Cardiac muscle cell (in vitro differentiated cells and primary cell): ENCODE data around the gene SBF1. TPM values are rescaled to one million over a fixed set of nuclear protein-coding genes. Genes with fewer than 3 reads are reported as not detected.

Source experiments
- DNase-seq, 2 donors: peaks; one replicate each; pipeline versions ENCODE4 v3.0.0 to v3.0.0-alpha.2; 2010 to 2017; ENCODE audit warnings: low read depth in 1 of 2, low spot score in 1 of 2
- H3K27ac ChIP-seq: fragments of 200-600 bp; sonication (generic); 2 replicates; pipeline ENCODE4 v1.5.1; 2016
- H3K27me3 ChIP-seq: fragments of 200-600 bp; sonication (generic); 2 replicates; pipeline ENCODE4 v1.6.0; 2016; ENCODE audit warnings: control low read depth
- H3K36me3 ChIP-seq: fragments of 200-600 bp; sonication (generic); 2 replicates; pipeline ENCODE4 v1.5.1; 2016; ENCODE audit warnings: control low read depth
- H3K4me1 ChIP-seq: fragments of 200-600 bp; sonication (generic); 2 replicates; pipeline ENCODE4 v1.8.1; 2017; ENCODE audit warnings: low read depth, mild to moderate bottlenecking, mixed run types
- H3K4me3 ChIP-seq: fragments of 200-600 bp; sonication (generic); 2 replicates; pipeline ENCODE4 v1.5.1; 2016; ENCODE audit warnings: mild to moderate bottlenecking
- H3K9me3 ChIP-seq: fragments of 200-600 bp; sonication (generic); 2 replicates; pipeline ENCODE4 v1.5.1; 2017; ENCODE audit warnings: low read depth, mild to moderate bottlenecking, control low read depth
- polyA plus RNA-seq: library from polyadenylated mRNA; unstranded; fragments of >200 nt; fragmentation: Nextera tagmentation; extraction: Ambion mirVana; gene quantifications from 2 replicates; pipeline ENCODE4 v1.2.1, GENCODE V29; 2016
- total RNA-seq: library from RNA; depleted of rRNA; stranded (reverse); fragments of >200 nt; gene quantifications from 2 replicates; pipeline ENCODE4 v1.2.3, GENCODE V29; 2016
- TF ChIP-seq, protein P1 (sequence below): IDR thresholded peaks from 2 replicates; pipeline ENCODE4 v1.5.1; 2012; ENCODE audit warnings: low read depth, mild to moderate bottlenecking, low read length

The SBF1 gene
- total and polyA plus RNA-seq, 2 experiments from 2014 or later = 39.1 to 111 TPM

DNA sequence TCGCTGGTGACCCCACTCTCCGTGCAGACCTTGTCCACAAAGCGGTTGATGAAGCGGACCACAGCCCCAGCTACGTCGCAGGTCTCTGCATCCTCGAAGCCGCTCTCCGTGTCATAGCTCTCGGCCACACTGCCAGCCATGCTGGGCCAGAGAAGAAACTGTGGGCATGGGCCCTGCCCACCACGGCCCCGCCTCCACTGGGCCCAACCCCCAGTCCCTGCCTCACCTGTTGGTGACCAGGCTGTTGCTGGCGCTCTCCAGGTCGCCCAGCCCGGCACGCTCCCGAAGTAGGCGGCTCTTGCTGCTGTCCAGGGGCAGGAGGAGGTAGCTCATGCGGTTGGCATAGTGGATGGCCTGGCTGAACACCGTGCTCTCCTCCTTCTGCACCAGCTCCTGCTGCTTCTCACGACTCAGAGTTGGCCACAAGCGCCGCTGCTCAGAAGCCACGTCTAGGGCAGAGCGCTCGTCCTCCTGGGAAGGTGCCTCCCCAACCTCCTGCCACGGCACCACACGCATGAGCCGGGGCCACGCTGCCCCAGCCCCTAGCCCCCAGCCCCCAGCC lies 12.8 kb downstream of the SBF1 start:
- Histone ChIP-seq H3K9me3 (no peaks in the 10 kb centered on the region), H3K36me3 (peaks cover 56% of the 10 kb centered on the region), H3K4me1 (no peaks in the 10 kb centered on the region), H3K27me3 (no peaks in the 10 kb centered on the region), H3K4me3 (no peak overlapping the region), H3K27ac (no peak overlapping the region)
- DNase-seq = no peak
- TF ChIP-seq, protein P1, sequence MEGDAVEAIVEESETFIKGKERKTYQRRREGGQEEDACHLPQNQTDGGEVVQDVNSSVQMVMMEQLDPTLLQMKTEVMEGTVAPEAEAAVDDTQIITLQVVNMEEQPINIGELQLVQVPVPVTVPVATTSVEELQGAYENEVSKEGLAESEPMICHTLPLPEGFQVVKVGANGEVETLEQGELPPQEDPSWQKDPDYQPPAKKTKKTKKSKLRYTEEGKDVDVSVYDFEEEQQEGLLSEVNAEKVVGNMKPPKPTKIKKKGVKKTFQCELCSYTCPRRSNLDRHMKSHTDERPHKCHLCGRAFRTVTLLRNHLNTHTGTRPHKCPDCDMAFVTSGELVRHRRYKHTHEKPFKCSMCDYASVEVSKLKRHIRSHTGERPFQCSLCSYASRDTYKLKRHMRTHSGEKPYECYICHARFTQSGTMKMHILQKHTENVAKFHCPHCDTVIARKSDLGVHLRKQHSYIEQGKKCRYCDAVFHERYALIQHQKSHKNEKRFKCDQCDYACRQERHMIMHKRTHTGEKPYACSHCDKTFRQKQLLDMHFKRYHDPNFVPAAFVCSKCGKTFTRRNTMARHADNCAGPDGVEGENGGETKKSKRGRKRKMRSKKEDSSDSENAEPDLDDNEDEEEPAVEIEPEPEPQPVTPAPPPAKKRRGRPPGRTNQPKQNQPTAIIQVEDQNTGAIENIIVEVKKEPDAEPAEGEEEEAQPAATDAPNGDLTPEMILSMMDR = no peak

DNA sequence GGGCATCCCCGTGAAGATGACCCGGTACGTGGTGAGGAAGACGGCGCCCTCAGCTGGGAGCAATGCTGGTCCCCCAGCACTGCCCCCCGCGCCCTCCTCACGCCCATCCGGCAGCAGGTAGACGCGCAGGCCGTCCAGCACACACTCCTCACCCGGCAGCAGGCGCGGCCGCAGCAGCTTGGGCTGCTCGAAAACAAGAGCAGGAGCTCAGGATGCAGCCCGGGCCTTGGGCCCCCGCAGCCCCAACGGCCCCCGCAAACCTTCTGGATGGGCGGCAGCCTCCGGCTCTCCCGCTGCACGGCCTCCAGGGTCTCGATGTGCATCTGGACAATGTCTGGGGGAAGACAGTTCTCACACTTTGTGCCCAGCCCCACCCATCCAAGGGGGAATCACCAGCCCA lies 13.3 kb downstream of the SBF1 start:
- H3K27me3 ChIP-seq = no peaks in the 10 kb centered on the region
- DNase-seq = no peak
- H3K9me3 ChIP-seq = no peaks in the 10 kb centered on the region
- H3K4me3 ChIP-seq = no peak overlapping the region
- H3K4me1 ChIP-seq = no peaks in the 10 kb centered on the region
- H3K36me3 ChIP-seq = peaks cover 52% of the 10 kb centered on the region
- no peak overlapping the region for H3K27ac ChIP-seq
- TF ChIP-seq, protein P1 = no peak

DNA sequence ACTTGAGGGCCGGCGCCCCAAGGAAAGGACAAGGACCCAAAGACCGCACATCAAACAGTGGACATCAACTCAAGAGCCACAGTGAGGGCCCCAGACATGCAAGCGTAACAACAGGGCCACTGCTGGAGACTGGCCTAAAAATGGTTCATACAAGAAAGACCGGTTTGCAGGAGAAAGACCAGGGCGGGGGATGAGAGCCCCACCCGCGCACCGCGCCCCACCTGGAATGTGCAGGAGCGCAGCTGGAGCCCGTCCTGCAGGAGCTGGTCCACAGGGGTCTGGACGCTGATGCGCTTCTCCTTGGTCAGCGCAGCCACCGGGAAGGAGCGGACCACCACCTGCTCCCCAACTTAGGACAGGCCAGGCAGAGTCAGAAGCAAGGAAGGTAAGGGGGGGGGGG lies 13.9 kb downstream of the SBF1 start:
- Histone ChIP-seq H3K4me1 (no peaks in the 10 kb centered on the region), H3K27ac (no peak overlapping the region), H3K4me3 (no peak overlapping the region), H3K9me3 (no peaks in the 10 kb centered on the region), H3K27me3 (no peaks in the 10 kb centered on the region), H3K36me3 (peaks cover 48% of the 10 kb centered on the region)
- TF ChIP-seq, protein P1 = no peak
- DNase-seq = no peak

DNA sequence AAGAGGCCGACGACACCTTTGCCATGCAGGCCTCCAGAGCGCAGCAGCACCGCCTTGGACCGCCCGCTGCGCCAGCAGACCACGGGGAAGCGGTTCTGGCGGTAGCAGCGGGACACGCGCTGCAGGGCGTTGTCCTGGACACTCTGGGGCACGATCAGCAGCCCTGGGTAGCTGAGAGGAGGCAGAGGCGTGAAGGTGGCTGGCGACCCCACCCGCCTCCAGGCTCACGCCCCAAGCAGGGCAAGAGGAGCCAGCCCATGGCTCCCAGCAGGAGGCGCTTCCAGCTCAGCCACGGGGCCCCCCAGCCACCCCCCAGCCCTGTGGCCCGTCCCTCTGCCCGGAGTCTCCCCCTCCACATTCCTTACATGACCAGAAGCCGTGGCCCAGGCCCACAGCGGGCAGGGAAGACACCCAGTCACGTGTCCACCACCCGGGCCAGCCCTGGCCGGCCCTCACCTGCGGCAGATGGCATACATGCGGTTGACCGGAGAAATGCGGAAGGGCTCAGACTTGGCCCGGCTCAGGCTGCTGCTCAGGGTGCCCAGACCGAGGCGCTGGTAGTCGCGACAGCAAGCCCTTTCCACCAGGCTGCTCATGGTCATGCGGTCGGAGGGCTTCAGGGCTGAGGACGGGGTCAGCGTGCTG lies 15.2 kb downstream of the SBF1 start:
- no peak overlapping the region for H3K4me3 ChIP-seq
- H3K9me3 ChIP-seq = no peaks in the 10 kb centered on the region
- H3K27ac ChIP-seq = no peak overlapping the region
- DNase-seq = no peak
- H3K36me3 ChIP-seq = peaks cover 35% of the 10 kb centered on the region
- H3K27me3 ChIP-seq = no peaks in the 10 kb centered on the region
- TF ChIP-seq, protein P1 = no peak
- H3K4me1 ChIP-seq = no peaks in the 10 kb centered on the region

DNA sequence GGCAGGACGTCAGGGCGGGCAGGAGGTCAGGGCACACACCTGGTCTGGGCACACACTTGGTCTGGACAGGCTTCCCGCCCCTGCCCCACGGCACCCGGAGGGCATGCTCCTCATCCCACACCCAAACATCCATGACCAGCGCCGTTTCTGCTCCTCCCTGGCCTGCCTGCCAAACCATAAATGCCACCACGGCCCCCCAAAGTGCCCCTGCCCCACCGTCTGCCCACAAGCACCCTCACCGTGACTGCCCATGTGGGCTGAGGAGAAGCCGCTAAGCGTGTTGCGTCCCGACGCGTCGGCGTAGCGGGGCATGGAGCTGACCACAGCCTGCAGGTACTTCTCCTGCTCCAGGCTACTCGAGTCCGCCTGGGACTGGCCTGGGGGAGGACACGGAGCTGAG lies 15.8 kb downstream of the SBF1 start:
- Histone ChIP-seq H3K9me3 (no peaks in the 10 kb centered on the region), H3K4me3 (no peak overlapping the region), H3K27ac (no peak overlapping the region), H3K27me3 (no peaks in the 10 kb centered on the region), H3K36me3 (peaks cover 35% of the 10 kb centered on the region), H3K4me1 (no peaks in the 10 kb centered on the region)
- no peak for DNase-seq
- TF ChIP-seq, protein P1 = no peak
